ENCODE measurements around the gene ZNF398.

- TF ChIP-seq, protein P1, sequence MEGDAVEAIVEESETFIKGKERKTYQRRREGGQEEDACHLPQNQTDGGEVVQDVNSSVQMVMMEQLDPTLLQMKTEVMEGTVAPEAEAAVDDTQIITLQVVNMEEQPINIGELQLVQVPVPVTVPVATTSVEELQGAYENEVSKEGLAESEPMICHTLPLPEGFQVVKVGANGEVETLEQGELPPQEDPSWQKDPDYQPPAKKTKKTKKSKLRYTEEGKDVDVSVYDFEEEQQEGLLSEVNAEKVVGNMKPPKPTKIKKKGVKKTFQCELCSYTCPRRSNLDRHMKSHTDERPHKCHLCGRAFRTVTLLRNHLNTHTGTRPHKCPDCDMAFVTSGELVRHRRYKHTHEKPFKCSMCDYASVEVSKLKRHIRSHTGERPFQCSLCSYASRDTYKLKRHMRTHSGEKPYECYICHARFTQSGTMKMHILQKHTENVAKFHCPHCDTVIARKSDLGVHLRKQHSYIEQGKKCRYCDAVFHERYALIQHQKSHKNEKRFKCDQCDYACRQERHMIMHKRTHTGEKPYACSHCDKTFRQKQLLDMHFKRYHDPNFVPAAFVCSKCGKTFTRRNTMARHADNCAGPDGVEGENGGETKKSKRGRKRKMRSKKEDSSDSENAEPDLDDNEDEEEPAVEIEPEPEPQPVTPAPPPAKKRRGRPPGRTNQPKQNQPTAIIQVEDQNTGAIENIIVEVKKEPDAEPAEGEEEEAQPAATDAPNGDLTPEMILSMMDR (IDR thresholded peaks at IDR 0.05; ENCODE audit: low read depth, low read length): no peak
- TF ChIP-seq, protein P2, sequence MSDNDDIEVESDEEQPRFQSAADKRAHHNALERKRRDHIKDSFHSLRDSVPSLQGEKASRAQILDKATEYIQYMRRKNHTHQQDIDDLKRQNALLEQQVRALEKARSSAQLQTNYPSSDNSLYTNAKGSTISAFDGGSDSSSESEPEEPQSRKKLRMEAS (IDR thresholded peaks at IDR 0.05; ENCODE audit: low read depth, low read length): no peak
- no peak for TF ChIP-seq POLR2A (IDR thresholded peaks at IDR 0.05; ENCODE audit: extremely low read depth, insufficient read length)
Observed at GRCh38 chr7:149202831-149203231, 55.6 kb downstream of the ZNF398 start.

Measured in NB4 (cell line).